GM18520 (cell line): ENCODE measurements around the gene KCNK15.
"Not testable (repeated sequence)": the region's sequence is repeated elsewhere in the genome, so short reads cannot be mapped to it uniquely, and the experiment has no call there.

Source experiments
- ATAC-seq: cut with Tn5 transposase; IDR thresholded peaks from one replicate; pipeline ENCODE4 v1.9.1; 2021; ENCODE audit not compliant: unreplicated experiment

The KCNK15 gene

DNA sequence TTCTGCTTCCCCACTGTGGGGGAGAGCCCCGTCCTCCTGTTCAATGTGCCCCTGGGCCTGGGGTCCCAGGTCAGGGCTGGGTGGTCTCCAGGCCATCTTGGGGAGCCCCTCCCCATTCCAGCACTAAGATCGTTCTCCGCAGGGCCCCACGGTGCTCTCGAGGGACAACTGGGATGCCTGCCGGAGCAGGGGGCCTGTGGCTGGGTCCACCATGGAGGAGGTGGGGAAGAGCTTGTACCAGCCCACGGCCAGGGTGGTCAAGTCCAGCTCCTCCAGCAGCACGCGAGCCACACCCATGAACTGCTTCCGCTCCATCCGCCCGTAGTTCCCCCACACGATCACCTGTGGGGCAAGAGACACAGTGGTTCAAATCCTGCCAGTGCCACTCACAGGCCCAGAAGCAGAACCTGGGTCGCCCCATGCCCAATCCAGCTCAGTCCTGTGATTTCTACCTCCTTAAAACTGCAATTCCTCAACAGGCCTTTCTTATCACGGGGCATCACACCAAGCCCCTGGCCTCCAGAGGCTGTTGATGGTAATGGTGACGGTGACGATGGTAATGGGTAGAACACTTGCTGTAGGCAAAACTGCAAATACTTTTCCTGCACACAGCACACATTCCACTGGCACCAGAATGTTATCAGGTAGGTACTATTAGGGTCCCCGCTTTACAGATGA is 10.5 kb downstream of the KCNK15 start:
- ATAC-seq: no peak

DNA sequence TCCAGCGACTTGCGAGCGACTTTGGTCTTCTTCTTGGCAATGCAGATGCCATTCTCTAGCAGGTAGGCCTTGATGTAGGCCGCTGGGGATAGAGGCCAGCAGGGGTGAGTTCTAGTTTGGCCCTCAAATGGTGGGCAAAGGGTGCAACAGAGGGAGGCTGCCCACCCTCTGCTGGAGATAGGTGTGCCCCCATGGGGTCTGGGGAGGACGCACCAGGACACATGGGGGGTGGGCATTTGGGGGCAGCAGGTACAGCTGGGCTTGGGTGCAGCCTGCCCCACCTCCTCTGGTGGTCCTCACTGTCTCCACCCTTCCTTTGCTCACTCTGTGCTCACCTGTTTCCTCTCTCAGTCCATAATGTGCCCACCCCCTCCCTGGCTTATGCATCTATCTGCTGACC is 11.3 kb downstream of the KCNK15 start:
- ATAC-seq: no peak

DNA sequence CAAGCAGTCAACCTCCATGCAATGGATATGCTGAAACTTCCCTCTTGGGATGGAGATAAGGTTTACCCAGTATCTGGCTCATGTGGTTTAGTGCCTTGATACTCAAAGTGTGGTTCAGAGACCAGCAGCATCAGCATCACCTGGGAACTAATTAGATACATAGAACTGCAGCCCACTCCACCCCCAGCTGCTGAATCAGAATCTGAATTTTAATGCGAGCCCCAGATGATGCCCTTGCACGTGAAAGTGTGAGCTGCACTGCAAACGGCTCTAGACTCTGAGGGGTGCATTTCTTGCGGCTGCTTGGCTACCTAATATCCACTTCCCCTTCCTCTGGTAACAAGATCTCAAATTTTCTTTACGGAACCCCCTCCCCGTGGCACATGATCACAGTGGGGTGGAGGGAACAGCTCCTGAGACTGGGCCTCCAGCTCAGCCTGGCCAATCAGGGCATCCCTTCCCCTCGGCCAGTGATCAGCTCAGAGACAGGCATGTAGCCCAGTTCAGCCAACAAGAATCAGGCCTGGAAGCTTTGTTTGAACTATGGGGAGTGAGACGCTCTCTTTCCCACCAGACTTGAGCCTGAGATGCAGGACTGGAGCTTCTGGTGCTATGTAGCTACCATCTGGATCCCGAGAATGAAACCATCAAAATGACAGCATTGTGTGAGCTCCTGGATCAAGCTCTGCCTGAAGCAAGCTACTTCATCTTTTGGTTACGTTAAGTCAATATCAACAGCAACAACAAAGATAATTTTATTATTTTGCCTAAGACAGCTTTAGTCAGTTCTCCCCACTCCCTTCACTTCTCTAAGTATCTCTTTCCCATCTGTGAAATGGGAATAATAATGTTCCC is 12.8 kb downstream of the KCNK15 start:
- no peak for ATAC-seq

DNA sequence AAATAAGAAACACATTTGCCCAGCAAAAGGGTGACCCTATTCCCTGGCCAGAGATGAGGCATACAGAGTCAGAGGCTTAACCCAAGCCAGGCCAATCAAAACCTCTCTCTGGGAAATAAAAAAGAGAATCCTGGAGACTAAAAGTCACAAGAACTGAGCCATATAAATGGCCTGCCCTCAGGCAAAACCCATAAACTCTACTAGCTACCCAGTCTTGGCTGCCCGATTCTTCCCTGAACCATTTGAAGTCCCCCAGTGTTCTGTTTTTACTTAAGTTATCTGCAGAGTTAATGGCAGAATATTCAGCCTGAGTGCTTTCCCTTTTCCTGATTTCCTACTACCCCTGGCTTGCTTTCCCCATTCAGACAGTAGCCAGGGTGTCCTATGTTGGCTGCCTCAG is 13.9 kb downstream of the KCNK15 start:
- ATAC-seq: no peak

DNA sequence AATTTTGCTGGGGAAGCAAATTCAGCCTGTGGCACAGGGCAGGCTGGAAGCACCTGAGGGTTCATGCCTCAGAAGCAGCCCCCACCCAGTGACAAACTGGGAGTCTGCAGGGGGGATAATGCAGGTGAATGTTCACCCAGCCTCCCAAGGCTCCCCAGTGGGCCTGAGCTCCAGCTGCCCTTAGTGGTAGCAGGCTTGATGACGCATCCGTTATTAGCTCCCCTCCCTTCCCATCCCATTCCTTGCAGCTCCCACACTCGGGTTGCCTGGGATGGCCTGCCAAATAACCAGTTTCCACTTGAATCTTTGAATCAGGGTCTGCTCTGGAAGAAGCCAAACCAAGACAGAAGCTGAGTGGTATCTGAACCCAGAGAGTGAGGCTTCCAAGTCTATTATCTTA is 15.8 kb downstream of the KCNK15 start:
- ATAC-seq: no peak

DNA sequence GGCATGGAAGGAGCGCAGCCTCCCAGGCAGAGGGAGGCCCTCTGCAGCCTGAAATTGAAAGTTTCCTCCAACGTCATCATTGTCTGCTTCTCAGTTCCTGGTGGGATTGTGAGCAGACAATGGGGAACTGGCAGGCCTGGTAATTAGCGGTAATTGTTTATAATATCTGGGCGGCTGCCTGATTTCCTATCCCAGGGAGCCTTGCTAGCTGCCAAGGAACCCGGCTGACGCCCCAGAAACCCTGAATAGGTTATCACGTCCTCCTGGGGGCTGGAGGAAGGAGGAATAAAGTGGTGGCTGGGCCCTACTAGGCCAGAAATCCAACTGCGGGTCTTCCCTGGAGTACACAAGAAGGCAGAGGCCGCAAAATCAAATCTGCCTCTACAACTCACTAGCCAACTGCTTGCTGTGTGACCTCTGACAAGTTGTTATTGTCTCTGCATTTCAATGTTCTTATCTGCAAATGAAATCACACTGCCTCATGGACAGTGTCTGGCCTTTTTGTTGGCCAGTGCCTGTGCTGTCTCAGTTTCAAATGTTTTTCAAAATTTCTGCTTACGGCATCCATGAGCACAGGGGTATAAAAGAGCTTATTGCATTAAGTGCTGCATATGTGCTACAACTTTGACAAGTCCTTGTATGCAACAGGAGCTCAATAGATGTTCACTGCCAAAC is 16.9 kb downstream of the KCNK15 start:
- ATAC-seq: no peak

DNA sequence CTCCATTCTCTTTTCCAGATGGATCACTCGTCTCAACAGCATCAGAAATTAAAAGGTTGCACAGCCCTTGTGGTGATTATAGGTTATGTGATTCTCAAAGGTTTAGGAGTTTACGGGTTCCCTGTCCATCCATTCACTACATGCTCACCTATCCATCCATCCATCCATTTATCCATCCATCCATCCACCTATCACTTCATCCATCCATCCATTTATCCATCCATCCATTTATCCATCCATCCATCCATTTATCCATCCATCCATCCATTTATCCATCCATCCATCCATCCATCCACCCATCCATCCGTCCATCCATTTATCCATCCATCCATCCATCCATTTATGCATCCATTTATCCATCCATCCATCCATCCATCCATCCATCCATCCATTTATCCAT is 18.1 kb downstream of the KCNK15 start:
- ATAC-seq: not testable (repeated sequence)

DNA sequence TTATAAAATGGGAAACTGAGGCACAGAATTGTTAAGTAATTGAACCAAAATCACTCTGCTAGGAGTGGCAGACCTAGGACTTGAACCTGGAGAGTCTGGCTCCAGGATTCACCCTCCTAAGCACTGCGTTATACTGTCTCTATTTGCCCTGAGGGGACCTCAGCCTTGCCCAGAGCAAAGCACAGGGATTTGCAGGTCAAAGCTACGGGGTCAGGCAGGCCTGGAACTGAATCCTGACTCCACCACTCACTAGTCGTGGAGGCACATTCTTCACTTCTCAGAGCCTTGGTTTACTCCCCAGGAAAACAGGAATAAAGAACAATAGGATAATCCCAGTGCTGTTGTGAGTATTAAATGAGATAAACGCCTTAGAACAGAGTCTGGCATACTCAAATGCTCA is 19.4 kb downstream of the KCNK15 start:
- no peak for ATAC-seq

DNA sequence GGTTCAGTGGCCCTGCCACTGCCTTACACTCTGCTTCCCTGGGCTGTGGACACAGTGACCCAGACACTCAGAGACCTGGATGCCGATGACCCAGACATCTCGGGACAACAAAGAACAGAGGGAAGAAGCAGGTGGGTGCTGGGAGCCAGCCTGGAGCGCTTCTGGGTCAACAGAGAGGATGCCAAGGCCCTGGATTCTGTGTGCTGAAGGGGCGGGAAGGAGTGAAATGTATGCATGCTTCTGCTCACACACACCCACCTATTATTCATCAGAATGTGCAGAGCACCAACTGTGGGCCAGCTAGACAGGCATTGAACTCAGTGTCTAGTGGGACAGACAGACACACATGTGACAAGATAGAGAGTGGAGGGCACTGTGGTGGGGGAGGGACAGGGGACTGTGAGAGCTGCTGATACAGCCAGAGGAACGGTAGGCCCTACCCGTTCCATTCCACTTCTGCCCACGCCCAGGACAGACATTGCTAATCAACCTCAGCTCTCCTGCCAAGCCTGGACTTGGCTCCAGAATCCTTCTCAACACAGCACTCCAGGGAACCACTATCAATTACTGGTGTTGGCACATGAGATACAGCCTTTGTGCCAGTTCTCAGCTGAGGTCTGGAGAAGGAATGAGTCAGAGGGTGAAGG is 20.2 kb downstream of the KCNK15 start:
- ATAC-seq: no peak

DNA sequence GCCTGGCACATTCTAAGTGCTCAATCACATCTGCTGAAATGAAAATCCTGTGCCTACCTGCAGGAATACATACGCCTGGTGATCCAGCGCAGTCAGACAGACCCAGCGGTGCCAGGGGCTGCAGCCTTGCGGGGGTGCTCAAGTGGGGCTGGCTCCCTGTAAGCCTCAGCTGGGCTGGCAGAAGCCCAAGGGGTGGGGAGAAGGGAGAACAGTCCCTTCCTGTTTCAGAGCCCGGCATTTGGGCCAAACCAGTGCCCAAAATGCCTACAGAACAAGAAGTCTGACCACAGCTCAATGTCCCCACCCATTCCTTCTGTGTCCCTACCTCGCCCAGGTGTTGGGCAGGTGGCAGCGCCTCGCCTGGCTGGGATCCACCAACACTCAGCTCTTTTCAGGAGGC is 22.6 kb downstream of the KCNK15 start:
- no peak for ATAC-seq

DNA sequence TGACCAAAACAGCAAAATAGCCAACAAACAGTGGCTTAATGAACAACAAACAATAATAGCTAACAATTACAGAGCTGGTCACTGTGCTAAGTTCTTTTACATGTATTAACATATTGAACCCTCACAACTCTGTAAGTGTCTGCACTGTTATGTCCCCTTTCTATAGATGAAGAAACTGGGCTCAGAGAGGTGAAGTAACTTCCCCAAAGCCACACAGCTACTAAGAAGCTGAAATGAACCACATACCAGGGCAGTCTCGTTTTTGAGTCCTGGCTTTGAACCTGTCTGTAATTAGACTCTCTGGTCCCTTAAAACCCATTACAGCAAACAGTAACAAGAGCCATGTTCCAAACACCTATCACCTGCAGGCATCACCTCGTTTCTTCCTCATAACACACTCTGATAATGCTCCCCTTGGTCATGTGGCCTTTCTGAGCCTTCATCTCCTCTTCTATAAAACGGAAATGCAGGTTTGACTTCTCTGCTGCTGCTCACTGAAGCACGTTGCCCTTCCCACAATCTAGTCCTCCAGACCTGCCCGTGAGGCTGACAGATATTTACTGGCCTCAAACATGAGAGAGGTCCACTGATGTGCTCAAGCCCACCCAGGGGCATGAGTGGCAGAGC is 23.3 kb downstream of the KCNK15 start:
- ATAC-seq: no peak

DNA sequence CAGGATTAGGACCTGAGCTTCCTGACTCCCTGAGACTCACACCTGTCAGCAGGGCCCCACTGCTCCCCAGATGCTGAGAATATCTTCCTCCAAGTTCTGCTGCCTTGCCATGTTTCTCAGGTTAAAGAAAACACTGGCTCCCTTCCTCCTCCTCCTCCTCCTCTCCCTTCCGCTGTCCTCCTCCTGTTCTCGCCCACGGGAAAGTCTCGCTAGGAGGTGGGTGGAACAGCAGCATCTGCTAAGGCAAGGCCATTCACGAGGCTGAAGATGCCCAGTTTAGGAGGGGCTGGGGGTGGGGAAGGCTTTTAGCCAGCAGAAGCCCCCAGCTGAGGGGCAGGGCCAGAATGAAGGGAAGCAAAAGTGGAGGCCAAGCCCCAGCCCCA is 23.8 kb downstream of the KCNK15 start:
- no peak for ATAC-seq

DNA sequence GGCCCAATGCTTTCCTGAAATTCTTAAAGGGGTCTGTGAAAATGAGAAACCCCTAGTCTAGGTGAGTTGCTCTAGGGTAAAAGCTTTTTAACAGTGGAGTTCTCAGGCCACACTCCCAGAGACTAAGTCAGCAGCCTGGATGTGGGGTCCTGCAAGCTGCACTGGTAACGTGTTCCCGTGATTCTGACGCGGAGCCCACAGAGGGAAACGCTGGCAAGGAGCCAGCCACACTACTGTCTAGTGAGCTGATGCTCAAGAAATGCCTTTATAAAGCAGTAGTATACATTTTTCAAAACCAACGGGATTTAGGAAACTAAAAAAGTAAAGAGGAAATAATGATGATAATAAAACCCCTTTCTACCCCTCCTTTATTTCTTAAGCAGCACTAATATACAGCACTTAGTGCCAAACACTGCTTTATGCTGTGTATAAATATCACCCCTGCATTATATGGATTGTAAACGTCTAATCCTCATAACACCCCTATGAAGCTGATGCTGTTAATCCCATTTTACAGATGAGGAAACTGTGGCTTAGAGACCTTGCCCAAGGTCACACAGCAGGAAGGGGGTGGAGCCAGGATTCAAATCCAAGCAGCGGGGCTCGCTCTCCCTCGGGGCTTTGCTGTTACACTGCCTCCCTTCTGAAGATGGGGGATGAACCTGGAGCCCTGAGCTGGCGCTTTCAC is 25.0 kb downstream of the KCNK15 start:
- no peak for ATAC-seq

DNA sequence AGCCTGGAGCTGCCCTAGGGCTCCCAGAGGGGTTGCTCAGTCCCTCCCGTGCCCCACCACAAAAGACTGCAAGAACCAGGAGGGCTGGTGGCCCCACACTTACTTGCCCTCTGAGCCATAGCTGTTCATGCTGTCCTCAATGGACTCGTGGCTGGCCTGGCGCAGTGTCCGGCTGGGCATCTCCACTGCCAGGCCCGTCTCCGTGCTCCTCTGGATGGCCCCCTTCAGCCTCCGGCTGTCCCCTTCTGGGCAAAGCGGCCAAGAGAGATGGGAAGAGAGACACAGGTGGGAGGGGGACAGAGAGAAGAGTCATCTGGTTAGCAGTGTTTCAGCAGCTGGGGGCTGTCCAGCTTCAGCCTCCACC is 25.5 kb downstream of the KCNK15 start:
- ATAC-seq: no peak

DNA sequence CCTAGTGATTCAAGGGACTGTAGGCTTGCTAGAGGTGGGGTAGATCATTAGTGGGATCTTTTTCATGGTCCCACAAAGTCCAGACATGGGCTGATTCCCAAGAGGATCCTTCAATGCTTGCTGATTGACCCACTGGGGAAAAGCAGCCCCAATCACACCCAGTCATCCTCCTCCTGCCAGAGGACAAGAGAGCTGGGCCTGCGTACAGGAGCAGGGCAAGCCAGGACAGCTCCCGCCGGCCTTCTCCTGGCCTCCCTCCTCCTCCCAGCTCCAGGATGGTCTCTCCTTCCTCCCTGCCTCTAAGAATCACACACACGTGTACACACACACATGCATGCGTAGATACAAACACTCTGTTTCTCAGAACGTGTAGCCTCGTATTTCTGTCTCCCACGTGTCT is 27.0 kb downstream of the KCNK15 start:
- ATAC-seq: no peak

DNA sequence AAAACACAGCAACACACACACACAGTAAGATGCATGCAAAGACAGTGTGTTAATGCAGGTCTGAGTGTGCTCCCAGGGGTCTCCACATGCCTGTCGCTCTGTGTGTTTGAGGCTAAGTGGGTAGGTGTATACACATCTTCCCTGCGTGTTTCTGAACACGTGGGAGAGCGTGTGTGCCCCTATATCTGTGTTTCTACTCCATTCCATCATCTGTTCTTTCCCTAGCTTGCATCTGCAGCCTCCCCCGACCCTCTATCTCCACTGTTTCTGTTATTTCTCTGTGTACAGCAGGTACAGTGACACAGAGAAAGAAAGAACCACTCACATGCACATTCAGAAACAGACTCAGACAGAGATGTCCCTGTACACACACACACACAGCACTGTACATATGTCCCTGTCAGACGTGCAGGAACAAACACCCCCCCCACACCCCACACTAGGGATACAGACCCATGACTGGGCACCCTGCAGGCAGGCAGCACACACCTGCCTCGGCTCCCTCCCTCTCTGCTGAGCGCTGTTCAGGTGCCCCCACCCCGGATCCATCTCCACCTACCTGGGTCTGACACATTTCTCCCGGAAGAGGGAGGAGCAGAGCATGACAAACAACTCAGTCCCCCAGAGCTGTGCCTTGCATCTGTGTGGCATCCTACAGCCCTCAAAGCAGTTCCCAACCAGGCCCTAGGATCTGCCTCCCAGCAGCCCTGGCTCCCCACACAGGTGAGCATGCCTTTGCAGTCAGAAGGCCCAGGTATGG is 27.6 kb downstream of the KCNK15 start:
- ATAC-seq: no peak

DNA sequence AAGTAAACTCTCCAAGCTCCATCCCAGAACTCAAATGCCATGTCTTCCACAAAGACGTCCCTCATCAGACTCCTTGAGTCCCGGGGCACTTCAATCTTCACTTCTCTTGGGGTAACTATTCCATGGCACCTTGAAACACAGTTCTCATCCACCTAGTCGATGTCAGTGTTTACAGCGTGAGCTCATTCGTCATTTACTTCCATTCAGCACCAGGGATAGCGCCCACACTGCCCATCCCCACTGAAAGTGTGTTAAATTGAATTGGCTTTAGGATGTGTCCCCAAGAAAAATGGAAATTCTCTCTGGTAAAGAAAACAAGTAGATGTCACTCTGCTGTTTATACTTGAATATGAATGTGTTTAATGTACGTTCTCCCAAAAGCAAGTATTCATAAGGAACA is 31.3 kb downstream of the KCNK15 start:
- no peak for ATAC-seq

DNA sequence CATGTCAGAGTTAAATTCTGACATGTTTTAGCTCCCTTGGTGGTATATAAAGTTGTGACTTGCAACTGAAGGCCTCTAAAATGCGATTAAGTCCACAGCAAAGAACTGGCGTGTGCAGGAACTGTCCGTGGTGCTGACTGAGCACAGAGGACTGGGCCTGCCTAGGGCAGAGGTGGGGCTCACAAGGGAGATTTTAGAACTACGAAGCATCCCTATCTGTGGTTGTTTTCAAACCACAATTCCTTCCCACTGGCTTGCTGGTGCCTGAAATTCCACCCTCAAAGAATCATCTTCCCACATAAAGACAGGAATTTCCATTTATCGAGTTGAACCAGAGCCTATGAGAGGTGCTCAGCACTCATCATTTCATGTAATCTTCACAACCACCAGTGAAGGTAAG is 34.6 kb downstream of the KCNK15 start:
- ATAC-seq: no peak

DNA sequence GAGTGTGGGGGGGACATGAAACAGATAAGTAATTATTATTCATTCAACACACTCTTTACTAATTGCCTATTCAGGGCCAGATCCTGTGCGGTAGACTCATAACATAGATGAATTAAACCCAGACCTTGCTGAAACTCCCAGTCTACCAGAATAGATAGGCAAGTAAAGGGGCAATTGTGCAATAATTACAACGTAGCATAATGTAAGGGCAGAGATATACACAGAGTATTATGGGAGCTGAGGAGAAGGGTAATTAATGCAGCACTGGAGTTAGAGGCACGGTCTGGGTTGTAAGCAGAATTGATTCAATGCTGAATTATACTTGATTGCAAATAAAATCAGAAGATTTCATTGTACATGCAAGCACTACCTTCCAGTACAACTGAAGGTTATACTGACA is 35.5 kb downstream of the KCNK15 start:
- ATAC-seq: no peak

DNA sequence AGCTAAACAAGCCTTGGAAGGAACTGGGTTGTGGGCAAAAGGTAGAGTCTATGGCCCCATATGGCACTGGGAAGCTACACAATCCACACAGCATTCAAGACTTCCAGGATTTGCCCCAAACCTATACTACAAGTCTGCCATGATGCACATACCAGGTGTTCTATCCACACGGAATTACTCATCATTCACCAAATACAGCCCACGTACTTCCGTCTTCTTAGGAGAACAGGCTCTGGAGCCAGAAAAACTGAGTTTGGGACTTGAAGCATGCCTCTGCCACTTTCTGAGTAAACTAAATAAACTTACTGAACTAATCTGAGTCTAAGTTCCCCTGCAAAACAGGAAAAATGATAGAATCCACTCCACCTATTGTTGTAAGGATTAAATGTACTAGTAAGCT is 36.1 kb downstream of the KCNK15 start:
- no peak for ATAC-seq
